ENCODE results near the gene MOG.
A peak's percentile ranks its signal among the peaks of the same experiment; 100 is the strongest.

MOG gene

GRCh38 chr6:29637247-29637646 is 19.6 kb upstream of the MOG start:
- TF ChIP-seq CTCF (IDR thresholded peaks at IDR 0.05; ENCODE audit: extremely low read depth, insufficient read depth, missing control alignments), result no peak
- in situ Hi-C loops (cut with MboI; ENCODE audit: low pct_unique_long_range_greater_than_20kb, low sequenced_read_pairs, unreplicated experiment), result no loop called here
- no peak for DNase-seq (ENCODE audit: low spot score)

GRCh38 chr6:29641430-29642148 is 15.3 kb upstream of the MOG start:
- no peak for TF ChIP-seq CTCF (IDR thresholded peaks at IDR 0.05; ENCODE audit: extremely low read depth, insufficient read depth, missing control alignments)
- DNase-seq (ENCODE audit: low spot score), result no peak
- in situ Hi-C loops (cut with MboI; ENCODE audit: low pct_unique_long_range_greater_than_20kb, low sequenced_read_pairs, unreplicated experiment), result no loop called here

- no peak for DNase-seq (ENCODE audit: low spot score)
- in situ Hi-C loops (cut with MboI; ENCODE audit: low pct_unique_long_range_greater_than_20kb, low sequenced_read_pairs, unreplicated experiment), result no loop called here
Measured at GRCh38 chr6:29647927-29648642, 8.8 kb upstream of the MOG start.

GRCh38 chr6:29649701-29650673 is 6.9 kb upstream of the MOG start:
- DNase-seq (ENCODE audit: low spot score), result peak; percentile 96
- peak; percentile 86 for TF ChIP-seq CTCF (IDR thresholded peaks at IDR 0.05; ENCODE audit: extremely low read depth, insufficient read depth, missing control alignments)
- in situ Hi-C loops (cut with MboI; ENCODE audit: low pct_unique_long_range_greater_than_20kb, low sequenced_read_pairs, unreplicated experiment), result no loop called here

More at GRCh38 chr6:29647927-29648642, 8.8 kb upstream of the MOG start:
- peak; percentile 57 for TF ChIP-seq CTCF (IDR thresholded peaks at IDR 0.05; ENCODE audit: extremely low read depth, insufficient read depth, missing control alignments)

GRCh38 chr6:29651413-29652197 is 5.3 kb upstream of the MOG start:
- in situ Hi-C loops (cut with MboI; ENCODE audit: low pct_unique_long_range_greater_than_20kb, low sequenced_read_pairs, unreplicated experiment), result no loop called here
- DNase-seq (ENCODE audit: low spot score), result peak; percentile 57
- peak; percentile 60 for TF ChIP-seq CTCF (IDR thresholded peaks at IDR 0.05; ENCODE audit: extremely low read depth, insufficient read depth, missing control alignments)

Measured in GM13977 (cell line).